Measurements from ENCODE around the gene R3HDM4.

R3HDM4 gene

DNA sequence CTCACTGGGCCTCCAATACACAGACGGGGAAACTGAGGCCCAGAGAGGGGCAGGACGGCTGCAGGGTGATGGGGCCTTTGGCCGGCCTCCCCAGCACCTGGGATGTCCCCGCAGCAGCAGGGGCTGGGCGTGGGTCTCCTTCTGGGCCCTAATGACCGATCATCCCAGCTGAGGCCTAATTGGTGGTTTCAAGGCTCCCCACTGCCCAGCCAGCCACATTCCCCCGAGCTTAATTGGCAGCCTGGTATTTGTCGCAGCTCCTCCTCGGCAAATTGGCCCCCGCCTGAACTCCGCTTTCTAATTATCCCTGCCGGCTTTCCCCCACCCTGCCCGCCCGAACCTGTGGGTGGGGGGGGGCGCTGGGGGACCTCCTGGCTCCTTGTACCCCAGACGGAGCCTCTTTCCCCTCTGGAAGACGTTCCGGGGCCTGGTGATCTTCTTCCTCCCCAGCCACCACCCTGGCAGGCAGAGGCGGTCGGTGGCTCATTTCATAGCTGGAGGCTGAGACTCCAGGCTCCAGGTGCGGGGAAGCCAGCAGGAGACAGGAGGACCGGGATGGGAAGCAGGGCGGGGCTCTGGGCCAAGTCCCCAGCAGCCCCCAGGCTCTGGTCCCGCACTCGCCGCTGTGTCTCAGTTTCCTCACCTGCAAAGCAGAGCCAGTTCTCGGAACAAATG lies 43.9 kb upstream of the R3HDM4 start:
- TF ChIP-seq POLR2AphosphoS5 (IDR thresholded peaks at IDR 0.05; ENCODE audit: low read depth, low read length) (no peak), TAF1 (IDR thresholded peaks at IDR 0.05; ENCODE audit: borderline replicate concordance, insufficient read depth, low read length) (no peak), SIN3A (IDR thresholded peaks at IDR 0.05; ENCODE audit: borderline replicate concordance, insufficient read depth, low read length) (no peak), FOXP2 (optimal IDR thresholded peaks at IDR 0.05; ENCODE audit: borderline replicate concordance, extremely low read depth, extremely low read length, insufficient read depth) (no peak)
- TF ChIP-seq, protein P1, sequence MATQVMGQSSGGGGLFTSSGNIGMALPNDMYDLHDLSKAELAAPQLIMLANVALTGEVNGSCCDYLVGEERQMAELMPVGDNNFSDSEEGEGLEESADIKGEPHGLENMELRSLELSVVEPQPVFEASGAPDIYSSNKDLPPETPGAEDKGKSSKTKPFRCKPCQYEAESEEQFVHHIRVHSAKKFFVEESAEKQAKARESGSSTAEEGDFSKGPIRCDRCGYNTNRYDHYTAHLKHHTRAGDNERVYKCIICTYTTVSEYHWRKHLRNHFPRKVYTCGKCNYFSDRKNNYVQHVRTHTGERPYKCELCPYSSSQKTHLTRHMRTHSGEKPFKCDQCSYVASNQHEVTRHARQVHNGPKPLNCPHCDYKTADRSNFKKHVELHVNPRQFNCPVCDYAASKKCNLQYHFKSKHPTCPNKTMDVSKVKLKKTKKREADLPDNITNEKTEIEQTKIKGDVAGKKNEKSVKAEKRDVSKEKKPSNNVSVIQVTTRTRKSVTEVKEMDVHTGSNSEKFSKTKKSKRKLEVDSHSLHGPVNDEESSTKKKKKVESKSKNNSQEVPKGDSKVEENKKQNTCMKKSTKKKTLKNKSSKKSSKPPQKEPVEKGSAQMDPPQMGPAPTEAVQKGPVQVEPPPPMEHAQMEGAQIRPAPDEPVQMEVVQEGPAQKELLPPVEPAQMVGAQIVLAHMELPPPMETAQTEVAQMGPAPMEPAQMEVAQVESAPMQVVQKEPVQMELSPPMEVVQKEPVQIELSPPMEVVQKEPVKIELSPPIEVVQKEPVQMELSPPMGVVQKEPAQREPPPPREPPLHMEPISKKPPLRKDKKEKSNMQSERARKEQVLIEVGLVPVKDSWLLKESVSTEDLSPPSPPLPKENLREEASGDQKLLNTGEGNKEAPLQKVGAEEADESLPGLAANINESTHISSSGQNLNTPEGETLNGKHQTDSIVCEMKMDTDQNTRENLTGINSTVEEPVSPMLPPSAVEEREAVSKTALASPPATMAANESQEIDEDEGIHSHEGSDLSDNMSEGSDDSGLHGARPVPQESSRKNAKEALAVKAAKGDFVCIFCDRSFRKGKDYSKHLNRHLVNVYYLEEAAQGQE (IDR thresholded peaks at IDR 0.05; ENCODE audit: insufficient read depth in 1 of 2, low read depth in 2 of 2, low read length in 2 of 2) = no peak

DNA sequence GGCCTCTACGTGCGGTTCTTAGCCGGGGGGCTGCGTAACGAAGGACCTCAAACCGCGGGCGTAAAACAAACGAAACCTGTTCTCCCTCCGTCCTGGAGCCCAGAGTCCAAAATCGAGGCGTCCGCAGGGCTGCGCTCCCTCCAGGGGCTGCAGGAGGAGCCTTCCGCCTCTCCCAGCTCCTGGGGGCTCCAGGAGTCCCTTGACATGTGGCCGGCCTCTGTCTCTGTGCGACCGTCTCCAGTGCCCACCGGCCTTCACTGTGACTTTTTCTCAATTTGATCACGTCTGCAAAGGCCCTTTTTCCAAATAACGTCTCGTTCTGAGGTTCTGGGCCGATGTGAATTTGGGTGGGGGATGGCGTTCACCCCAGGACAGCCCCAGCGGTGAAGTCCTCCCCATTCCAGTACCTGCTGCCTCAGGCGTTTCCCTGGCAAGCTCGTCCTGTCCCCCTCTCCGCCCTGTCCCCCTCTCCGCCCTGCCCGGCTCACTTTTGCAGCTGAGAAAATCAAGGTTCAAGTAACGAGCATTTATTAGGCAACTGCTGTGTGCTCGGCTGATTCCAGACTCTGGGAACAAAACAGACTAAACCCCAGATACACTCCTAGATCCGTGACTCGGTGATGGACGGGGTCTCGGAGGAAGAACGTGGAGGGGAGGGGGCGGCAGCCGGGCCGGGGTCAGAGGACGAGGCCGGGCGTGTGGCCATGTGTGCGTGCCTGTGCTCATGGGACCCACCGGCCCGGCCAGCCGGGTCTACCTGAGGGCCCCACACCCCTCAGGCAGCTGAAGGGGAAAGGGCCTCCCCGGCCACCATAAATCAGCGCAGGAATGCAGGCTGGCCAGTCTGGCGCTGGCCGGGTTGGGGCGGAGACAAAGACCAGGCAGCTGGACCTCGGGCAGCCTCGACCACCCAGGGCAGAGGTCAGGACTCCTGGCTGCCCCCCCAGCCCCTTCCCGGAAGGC lies 43.1 kb upstream of the R3HDM4 start:
- TF ChIP-seq TAF1 (IDR thresholded peaks at IDR 0.05; ENCODE audit: borderline replicate concordance, insufficient read depth, low read length) (no peak), SIN3A (IDR thresholded peaks at IDR 0.05; ENCODE audit: borderline replicate concordance, insufficient read depth, low read length) (no peak), POLR2AphosphoS5 (IDR thresholded peaks at IDR 0.05; ENCODE audit: low read depth, low read length) (no peak), FOXP2 (optimal IDR thresholded peaks at IDR 0.05; ENCODE audit: borderline replicate concordance, extremely low read depth, extremely low read length, insufficient read depth) (no peak)
- TF ChIP-seq, protein P1 (IDR thresholded peaks at IDR 0.05; ENCODE audit: insufficient read depth in 1 of 2, low read depth in 2 of 2, low read length in 2 of 2) = no peak

GRCh38 chr19:954672-955494 lies 41.9 kb upstream of the R3HDM4 start:
- TF ChIP-seq TAF1 (IDR thresholded peaks at IDR 0.05; ENCODE audit: borderline replicate concordance, insufficient read depth, low read length) (no peak), POLR2AphosphoS5 (IDR thresholded peaks at IDR 0.05; ENCODE audit: low read depth, low read length) (no peak), SIN3A (IDR thresholded peaks at IDR 0.05; ENCODE audit: borderline replicate concordance, insufficient read depth, low read length) (no peak), FOXP2 (optimal IDR thresholded peaks at IDR 0.05; ENCODE audit: borderline replicate concordance, extremely low read depth, extremely low read length, insufficient read depth) (no peak)
- TF ChIP-seq, protein P1 (IDR thresholded peaks at IDR 0.05; ENCODE audit: insufficient read depth in 1 of 2, low read depth in 2 of 2, low read length in 2 of 2) = no peak

DNA sequence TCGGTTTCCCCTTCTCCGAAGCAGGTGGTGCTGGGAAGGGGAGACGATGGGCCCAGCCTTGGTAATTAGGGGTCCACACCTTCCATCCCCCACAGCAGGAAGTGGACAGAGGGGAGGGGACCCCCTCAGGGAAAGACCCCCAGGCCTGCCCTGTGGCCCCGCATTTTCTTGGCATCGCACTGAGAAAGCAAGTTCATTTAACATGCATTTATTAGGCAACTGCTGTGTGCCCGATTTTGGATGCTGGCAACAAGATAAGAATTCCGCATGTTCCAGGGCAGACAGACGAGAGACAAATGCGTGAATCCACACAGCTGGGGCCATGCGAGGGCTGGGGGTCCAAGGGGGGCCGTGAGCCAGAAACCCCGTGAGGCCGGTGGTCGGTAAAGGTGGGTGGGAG lies 41.3 kb upstream of the R3HDM4 start:
- TF ChIP-seq, protein P1 (IDR thresholded peaks at IDR 0.05; ENCODE audit: insufficient read depth in 1 of 2, low read depth in 2 of 2, low read length in 2 of 2) = no peak
- TF ChIP-seq TAF1 (IDR thresholded peaks at IDR 0.05; ENCODE audit: borderline replicate concordance, insufficient read depth, low read length) (no peak), POLR2AphosphoS5 (IDR thresholded peaks at IDR 0.05; ENCODE audit: low read depth, low read length) (no peak), SIN3A (IDR thresholded peaks at IDR 0.05; ENCODE audit: borderline replicate concordance, insufficient read depth, low read length) (no peak), FOXP2 (optimal IDR thresholded peaks at IDR 0.05; ENCODE audit: borderline replicate concordance, extremely low read depth, extremely low read length, insufficient read depth) (no peak)
